BLaER1 treated with 17β-estradiol and CSF1 and Interleukin-3, amounts not matched to agents 10 nM and 100 nM (cell line): ENCODE results near the gene MB.

Source experiments
- H3K27ac ChIP-seq, 11 experiments: shearing (Covaris generic); formaldehyde crosslinking; 2 replicates each; pipeline ENCODE4 v1.8.1; 2022
- H3K27me3 ChIP-seq, 11 experiments: shearing (Covaris generic); formaldehyde crosslinking; 2 replicates each; pipeline ENCODE4 v1.8.1; 2022
- H3K36me3 ChIP-seq, 11 experiments: shearing (Covaris generic); formaldehyde crosslinking; 2 replicates each; pipeline ENCODE4 v1.8.1; 2022
- H3K4me1 ChIP-seq, 10 experiments: shearing (Covaris generic); formaldehyde crosslinking; 2 replicates each; pipeline ENCODE4 v1.8.1; 2022
- H3K4me2 ChIP-seq, 11 experiments: shearing (Covaris generic); formaldehyde crosslinking; 2 replicates each; pipeline ENCODE4 v1.8.1; 2022
- H3K4me3 ChIP-seq, 10 experiments: shearing (Covaris generic); formaldehyde crosslinking; 2 replicates each; pipeline ENCODE4 v1.8.1; 2022
- H3K9ac ChIP-seq, 11 experiments: shearing (Covaris generic); formaldehyde crosslinking; 2 replicates each; pipeline ENCODE4 v1.8.1; 2022
- H3K9me3 ChIP-seq, 11 experiments: shearing (Covaris generic); formaldehyde crosslinking; replicated peaks in 1 of 11; 2 replicates each; pipeline ENCODE4 v1.8.1; 2022
- H4K20me1 ChIP-seq, 11 experiments: shearing (Covaris generic); formaldehyde crosslinking; 2 replicates each; pipeline ENCODE4 v1.8.1; 2022
- Cebpa-rat ChIP-seq, 11 experiments: shearing (Covaris generic); IDR thresholded peaks; 2 replicates each; pipeline ENCODE4 v1.8.1; 2022

The MB gene

DNA sequence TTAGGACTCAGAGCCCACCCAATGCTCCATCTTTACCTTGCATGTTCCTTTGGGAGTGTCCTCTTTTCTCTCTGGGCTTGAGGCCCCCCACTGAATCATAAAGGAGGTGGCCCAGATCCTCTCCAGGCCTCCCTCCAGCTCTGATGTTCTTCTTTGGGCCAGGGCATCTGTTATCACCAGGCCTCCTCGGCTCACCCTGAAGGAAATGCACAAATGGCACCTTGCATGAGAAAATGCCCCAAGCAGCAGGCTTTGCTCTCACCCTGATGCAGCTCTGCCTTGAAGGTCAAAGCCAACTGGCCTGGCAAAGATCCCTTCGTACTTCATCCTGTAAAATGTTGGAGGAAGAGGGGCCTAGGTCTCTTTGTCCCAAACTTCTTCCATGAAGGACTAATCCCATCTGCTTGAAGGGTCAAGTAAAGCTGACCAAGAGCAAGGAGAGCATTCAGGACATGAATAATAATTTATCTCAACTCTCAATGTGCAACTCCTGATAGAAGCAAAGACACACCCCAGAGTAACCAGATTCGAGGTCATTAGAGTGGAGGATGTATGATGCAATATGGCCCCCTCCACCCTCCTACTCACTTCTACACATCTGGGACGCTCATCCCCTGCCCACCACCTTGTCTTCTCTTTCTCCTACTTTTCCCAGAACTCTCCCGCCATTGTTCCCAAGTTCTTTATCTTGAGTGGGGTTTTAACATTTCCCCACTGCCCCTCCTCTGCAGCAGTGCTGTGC, 40.6 kb upstream of the MB start:
- no peak overlapping the region for H3K27ac ChIP-seq
- 0 out of 22 replicates have a peak, but pooled peaks of 1 of the 11 experiments have one; percentile 23 for TF ChIP-seq Cebpa-rat (IDR thresholded peaks at IDR 0.05)
- peaks cover 0 to 29% (median 7%) of the 10 kb centered on the region in 11 experiments; a peak in 9 of 22 replicates for H4K20me1 ChIP-seq
- H3K4me2 ChIP-seq: peak overlapping the region in 1 of 11 experiments; percentile 4; a peak in 3 of 22 replicates
- no peak overlapping the region for H3K4me3 ChIP-seq
- no peak overlapping the region for H3K9ac ChIP-seq
- no peaks in the 10 kb centered on the region for H3K27me3 ChIP-seq
- H3K4me1 ChIP-seq: peaks cover 28 to 47% (median 35%) of the 10 kb centered on the region in 10 experiments
- peaks cover 62 to 92% (median 78%) of the 10 kb centered on the region in 11 experiments for H3K36me3 ChIP-seq
- H3K9me3 ChIP-seq: peaks cover 9 to 29% (median 20%) of the 10 kb centered on the region in 11 experiments; a peak in 18 of 22 replicates

DNA sequence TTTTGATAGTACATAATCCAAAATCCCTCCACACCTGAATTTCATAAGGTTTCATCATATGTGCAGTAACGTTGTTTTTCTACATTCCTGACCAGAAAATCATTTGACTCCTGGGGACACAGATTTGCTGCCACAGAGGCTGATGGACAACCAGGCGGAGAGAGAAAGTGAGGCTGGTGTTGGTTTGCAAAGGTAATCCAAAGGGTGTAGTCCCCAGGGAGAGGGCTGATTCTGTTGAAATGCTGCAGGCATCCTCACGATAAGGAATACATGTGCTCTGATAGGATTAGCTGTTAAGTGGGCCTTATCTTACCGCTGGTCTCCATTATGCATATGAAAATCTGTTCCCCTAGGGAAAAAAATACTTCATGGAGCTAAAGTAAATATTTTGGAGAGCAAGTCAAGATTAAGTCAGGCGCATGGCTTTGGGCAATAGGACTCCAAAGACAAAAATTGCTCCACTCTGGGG, 39.2 kb upstream of the MB start:
- Histone ChIP-seq H3K36me3 (peaks cover 49 to 78% (median 67%) of the 10 kb centered on the region in 11 experiments), H3K4me3 (no peak overlapping the region), H3K4me1 (peaks cover 15 to 33% (median 20%) of the 10 kb centered on the region in 10 experiments), H3K9ac (no peak overlapping the region), H3K9me3 (peaks cover 10 to 33% (median 21%) of the 10 kb centered on the region in 11 experiments; a peak in 21 of 22 replicates), H3K27ac (no peak overlapping the region), H4K20me1 (peaks cover 0 to 26% (median 7%) of the 10 kb centered on the region in 11 experiments; a peak in 9 of 22 replicates), H3K4me2 (no peak overlapping the region), H3K27me3 (no peaks in the 10 kb centered on the region)
- no peak for TF ChIP-seq Cebpa-rat (IDR thresholded peaks at IDR 0.05)

DNA sequence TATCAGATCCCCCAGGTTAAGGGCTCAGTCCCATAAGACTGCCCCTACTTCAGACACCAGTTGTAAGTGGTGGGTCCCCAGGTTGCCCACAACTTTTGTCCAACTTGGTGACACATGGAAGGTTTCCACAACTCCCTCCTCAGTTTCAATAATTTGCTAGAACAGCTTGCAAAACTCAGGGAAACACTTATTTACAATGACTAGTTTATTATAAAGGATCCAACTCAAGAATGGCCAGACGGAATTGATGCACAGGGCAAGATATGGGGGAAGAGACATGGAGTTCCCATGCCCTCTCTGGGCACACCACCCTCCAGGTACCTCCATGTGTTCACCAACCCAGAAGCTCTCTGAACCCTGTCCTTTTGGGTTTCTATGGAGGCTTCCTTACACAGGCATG, 36.7 kb upstream of the MB start:
- Histone ChIP-seq H3K4me3 (no peak overlapping the region), H4K20me1 (peaks cover 0 to 24% (median 7%) of the 10 kb centered on the region in 11 experiments; a peak in 9 of 22 replicates), H3K27me3 (no peaks in the 10 kb centered on the region)

GRCh38 chr22:35651085-35651484, 34.0 kb upstream of the MB start:
- Histone ChIP-seq H3K27me3 (no peaks in the 10 kb centered on the region), H3K4me1 (peaks cover 28 to 37% (median 35%) of the 10 kb centered on the region in 10 experiments), H3K9me3 (peaks cover 7 to 20% (median 10%) of the 10 kb centered on the region in 11 experiments; a peak in 20 of 22 replicates), H3K4me2 (0 out of 22 replicates have a peak overlapping the region, but pooled peaks of 1 of the 11 experiments have one; percentile 94), H3K4me3 (peak overlapping the region in 2 of 10 experiments; percentile 23 to 73; a peak in 3 of 20 replicates), H3K27ac (no peak overlapping the region), H4K20me1 (peaks cover 0 to 17% (median 6%) of the 10 kb centered on the region in 11 experiments; a peak in 9 of 22 replicates), H3K9ac (no peak overlapping the region), H3K36me3 (peaks cover 10 to 33% (median 26%) of the 10 kb centered on the region in 11 experiments; a peak in 21 of 22 replicates)
- no peak for TF ChIP-seq Cebpa-rat (IDR thresholded peaks at IDR 0.05)

More for the DNA sequence above, 36.7 kb upstream of the MB start:
- H3K36me3 ChIP-seq: peaks cover 37 to 60% (median 53%) of the 10 kb centered on the region in 11 experiments
- peaks cover 10 to 23% (median 14%) of the 10 kb centered on the region in 10 experiments for H3K4me1 ChIP-seq
- no peak for TF ChIP-seq Cebpa-rat (IDR thresholded peaks at IDR 0.05)
- no peak overlapping the region for H3K27ac ChIP-seq
- peaks cover 13 to 33% (median 20%) of the 10 kb centered on the region in 11 experiments for H3K9me3 ChIP-seq
- H3K9ac ChIP-seq: no peak overlapping the region
- no peak overlapping the region for H3K4me2 ChIP-seq

DNA sequence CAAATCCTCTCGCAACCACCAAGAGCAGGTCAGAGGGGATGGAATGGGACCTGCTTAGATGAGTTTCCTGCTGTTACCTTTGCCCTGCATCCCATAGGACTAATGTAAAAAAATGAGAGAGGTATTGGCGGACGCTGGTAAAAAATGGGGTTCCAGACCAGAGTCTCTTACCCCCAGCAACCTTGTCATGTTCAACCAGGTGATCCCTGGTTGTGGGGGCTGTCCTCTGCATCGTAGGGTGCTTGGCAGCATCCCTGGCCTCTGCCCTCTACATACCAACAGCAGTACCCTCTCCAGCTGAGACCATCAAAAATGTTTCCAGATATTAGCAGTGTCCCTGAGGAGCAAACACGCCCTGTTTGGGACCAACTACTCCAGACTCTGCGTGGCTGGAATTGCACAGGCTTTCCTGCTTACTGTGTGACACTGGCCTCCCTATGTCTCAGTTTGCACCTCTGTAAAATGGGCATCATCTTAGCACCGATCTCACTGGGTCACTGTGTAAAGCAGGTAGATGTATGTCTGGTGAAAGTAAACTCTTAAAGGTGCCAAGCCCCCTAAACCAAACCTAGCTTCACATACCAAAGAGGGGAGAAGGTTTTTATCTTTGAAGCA, 32.6 kb upstream of the MB start:
- Histone ChIP-seq H4K20me1 (peaks cover 0 to 13% (median 5%) of the 10 kb centered on the region in 11 experiments; a peak in 9 of 22 replicates), H3K9me3 (peaks cover 7 to 20% (median 10%) of the 10 kb centered on the region in 11 experiments; a peak in 20 of 22 replicates), H3K27ac (peak overlapping the region in 9 of 11 experiments; percentile 90 to 97 (median 93); a peak in 15 of 22 replicates), H3K36me3 (peaks cover 4 to 19% (median 16%) of the 10 kb centered on the region in 11 experiments; a peak in 17 of 22 replicates), H3K9ac (peak overlapping the region; percentile 87 to 93 (median 90); a peak in 19 of 22 replicates), H3K4me3 (peak overlapping the region; percentile 71 to 85 (median 76)), H3K4me2 (peak overlapping the region; percentile 87 to 95 (median 90)), H3K4me1 (peaks cover 28 to 47% (median 35%) of the 10 kb centered on the region in 10 experiments), H3K27me3 (no peaks in the 10 kb centered on the region)
- no peak for TF ChIP-seq Cebpa-rat (IDR thresholded peaks at IDR 0.05)

DNA sequence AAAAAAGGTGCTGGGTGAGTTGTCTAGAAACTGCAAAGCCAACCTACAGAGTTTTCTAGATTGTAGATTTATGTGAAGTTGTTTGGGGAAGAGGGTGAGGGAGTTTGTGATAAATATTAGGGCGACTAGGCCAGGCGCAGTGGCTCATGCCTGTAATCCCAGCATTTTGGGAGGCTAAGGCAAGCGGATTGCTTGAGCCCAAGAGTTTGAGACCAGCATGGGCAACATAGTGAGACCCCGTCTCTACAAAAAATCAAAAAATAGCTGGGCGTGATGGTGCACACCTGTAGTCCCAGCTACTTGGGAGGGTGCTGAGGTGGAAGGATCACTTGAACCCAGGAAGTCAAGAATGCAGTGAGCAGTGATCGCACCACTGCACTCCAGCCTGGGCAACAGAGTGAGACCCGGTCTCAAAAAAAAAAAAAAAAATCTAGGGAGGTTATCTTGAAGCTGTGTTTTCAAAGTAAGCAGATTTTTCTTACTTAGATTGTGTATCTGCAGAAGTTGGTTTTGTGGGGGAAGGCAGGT, 32.0 kb upstream of the MB start:
- H3K4me3 ChIP-seq: peak overlapping the region; percentile 71 to 85 (median 76)
- peaks cover 4 to 15% (median 12%) of the 10 kb centered on the region in 11 experiments; a peak in 16 of 22 replicates for H3K36me3 ChIP-seq

DNA sequence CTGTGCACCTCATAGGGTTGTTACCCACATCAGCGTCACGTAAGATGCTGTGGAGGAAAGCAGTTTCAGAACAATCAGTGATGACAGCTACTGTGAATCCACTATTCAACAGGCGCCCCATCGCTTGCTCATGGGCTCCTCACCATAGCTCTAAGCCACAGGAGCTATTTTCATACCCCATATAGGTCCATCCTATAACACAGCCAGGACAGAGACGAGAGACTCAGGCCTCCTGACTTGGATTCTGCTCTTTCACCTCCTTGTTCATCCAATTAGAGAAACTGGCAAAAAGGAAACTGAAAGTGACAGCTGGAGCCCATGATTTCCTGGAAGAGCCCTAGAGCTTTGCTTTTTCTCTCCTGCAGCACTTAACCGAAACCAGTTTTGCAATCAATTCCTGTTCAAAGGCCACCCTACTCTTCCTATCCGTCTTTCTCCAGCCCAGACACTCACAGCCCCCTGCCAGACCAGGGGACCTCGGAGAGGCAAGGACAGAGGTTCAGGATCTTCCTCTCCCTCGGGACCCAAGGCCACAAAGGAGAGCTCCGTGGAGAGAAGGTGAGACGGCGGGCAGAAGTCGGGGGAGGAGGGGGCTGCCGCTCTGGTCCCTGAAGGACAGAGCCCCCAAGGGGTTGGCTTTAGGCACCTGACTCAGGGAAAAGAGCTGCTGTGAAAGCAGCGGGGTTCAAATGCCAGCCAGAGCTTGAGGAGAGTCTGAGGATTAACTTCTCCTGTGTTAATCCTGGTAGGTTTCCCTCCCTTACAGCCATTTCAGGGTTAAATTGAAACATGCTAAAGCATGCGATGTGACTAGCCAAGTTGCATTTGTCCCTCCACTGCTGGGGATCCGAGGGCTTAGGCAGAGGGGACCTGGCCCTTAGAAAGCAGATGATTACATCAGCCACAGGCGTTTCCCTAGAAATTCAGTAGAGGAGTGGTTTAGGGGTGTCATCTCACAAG, 31.2 kb upstream of the MB start, which contains the start of gene APOL6:
TSS of gene APOL6 (plus strand) at position 381 of the 960 bp plus-strand sequence. CDS start 7,980 bp downstream, outside the sequence.
- peaks cover under 1 to 9% (median 6%) of the 10 kb centered on the region in 11 experiments; a peak in 13 of 22 replicates for H3K36me3 ChIP-seq
- H3K27me3 ChIP-seq: no peaks in the 10 kb centered on the region
- H3K4me3 ChIP-seq: peak within 1 kb of the TSS; percentile 71 to 85 (median 76)
- H3K4me1 ChIP-seq: peaks cover 28 to 47% (median 35%) of the 10 kb centered on the region in 10 experiments
- H3K9ac ChIP-seq: peak within 1 kb of the TSS; percentile 87 to 93 (median 90)
- peaks cover 7 to 15% (median 10%) of the 10 kb centered on the region in 11 experiments; a peak in 20 of 22 replicates for H3K9me3 ChIP-seq
- H3K4me2 ChIP-seq: peak within 1 kb of the TSS; percentile 87 to 95 (median 90)
- TF ChIP-seq Cebpa-rat (IDR thresholded peaks at IDR 0.05): peak in 8 of 11 experiments; percentile 52 to 91 (median 71); a peak in 15 of 22 replicates
- peak within 1 kb of the TSS; percentile 90 to 97 (median 93) for H3K27ac ChIP-seq
- H4K20me1 ChIP-seq: peaks cover 0 to under 1% (median 0%) of the 10 kb centered on the region in 11 experiments; a peak in 5 of 22 replicates

More for the DNA sequence above, 32.0 kb upstream of the MB start:
- Histone ChIP-seq H3K4me1 (peaks cover 28 to 47% (median 35%) of the 10 kb centered on the region in 10 experiments), H4K20me1 (peaks cover 0 to 8% (median 5%) of the 10 kb centered on the region in 11 experiments; a peak in 9 of 22 replicates), H3K9ac (peak overlapping the region; percentile 87 to 93 (median 90)), H3K27ac (peak overlapping the region; percentile 90 to 97 (median 93)), H3K4me2 (peak overlapping the region; percentile 87 to 95 (median 90)), H3K27me3 (no peaks in the 10 kb centered on the region), H3K9me3 (peaks cover 7 to 19% (median 10%) of the 10 kb centered on the region in 11 experiments; a peak in 20 of 22 replicates)
- no peak for TF ChIP-seq Cebpa-rat (IDR thresholded peaks at IDR 0.05)
